HG03175 (cell line): Measurements from ENCODE around the gene NKAIN2.

Experiments used
- ATAC-seq: cut with Tn5 transposase; IDR thresholded peaks from one replicate; pipeline ENCODE4 v1.9.1; 2021; ENCODE audit warnings: mild to moderate bottlenecking, moderate library complexity; ENCODE audit not compliant: unreplicated experiment

Gene NKAIN2

DNA sequence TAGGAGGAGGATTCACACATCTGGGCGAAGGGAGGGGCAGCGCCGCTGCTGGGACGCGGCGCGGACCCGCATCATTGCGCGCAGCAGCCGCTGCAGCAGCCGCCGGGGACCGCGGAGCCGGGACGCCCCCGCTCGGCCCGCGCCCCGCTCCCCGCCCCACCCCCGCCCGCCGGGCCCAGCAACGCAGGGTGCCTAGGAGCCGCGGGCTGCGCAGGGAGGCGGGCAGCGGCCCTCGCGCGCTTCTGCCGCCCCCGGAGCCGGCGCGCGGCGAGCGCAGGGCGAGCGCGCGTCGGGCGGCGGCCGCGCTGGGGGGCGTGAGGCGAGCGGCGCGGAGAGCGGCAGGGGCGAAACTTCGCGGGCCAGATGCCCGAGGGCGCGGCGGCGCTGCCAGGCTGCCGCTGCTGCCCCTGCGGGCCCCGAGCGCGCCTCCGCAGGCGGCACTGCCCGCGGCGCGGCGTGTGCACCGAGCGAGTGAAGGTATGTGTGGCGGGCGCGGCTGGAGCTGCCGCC lies at the start of gene NKAIN2:
Gene NKAIN2 (plus strand): TSS at position 362 of the 510 bp plus-strand sequence.
- peak; percentile 21 for ATAC-seq

DNA sequence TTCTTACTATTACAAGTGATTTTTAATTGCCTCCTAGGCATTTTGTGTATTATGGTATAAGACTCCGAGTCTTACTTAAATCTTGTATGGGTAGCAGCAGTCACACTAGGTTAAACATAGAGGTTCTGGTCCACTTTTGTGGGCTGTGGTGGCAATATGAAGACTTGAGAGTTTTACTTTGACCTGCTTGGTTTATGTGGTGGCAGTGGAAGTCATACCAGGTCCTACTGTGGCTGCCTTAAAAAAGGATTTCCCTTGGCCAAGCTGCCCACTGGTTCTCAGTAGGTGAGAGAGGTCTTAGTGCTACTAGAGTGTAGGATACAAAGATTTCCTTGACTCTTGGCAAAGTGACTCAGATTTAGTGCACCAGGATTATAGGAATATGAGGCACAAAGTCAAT lies 44.2 kb upstream of the NKAIN2 start:
- no peak for ATAC-seq

DNA sequence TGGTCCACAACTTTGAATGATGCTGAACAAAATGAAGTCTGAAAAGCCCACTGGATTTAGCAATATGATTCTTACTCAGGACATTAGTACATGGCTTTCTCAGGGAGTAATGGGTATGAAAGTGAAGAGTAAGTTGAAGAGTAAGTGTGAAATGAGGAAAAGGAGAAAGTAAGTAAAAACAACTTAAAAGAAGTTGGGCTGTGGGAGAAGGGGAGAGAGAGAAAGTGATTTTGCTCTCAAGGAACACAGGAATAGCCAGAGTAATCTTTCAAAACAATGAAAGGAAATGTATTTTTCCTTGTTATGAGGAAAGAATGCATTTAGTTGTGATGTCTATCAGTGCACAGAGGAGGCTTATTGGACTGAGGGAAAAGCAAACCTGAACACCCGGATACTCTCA lies 39.8 kb upstream of the NKAIN2 start:
- ATAC-seq, result no peak

DNA sequence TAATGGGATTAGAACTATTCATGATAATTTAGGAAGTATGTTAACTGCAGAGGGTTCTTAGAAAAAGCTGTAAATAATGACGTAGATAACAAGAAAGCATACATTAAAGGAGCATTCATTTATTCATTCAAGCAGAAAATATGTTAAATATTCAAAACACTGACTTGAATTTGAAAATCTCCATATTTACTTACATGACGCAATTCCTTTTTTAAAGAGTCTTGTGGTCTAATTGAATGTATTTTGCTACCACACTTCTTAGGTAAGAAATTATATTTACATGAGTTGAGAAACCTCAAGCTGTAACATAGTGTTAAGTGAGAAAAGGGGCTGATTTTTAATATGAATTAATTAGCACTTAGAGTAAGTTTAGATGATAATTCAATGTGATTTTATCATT lies 38.9 kb upstream of the NKAIN2 start:
- ATAC-seq, result no peak

DNA sequence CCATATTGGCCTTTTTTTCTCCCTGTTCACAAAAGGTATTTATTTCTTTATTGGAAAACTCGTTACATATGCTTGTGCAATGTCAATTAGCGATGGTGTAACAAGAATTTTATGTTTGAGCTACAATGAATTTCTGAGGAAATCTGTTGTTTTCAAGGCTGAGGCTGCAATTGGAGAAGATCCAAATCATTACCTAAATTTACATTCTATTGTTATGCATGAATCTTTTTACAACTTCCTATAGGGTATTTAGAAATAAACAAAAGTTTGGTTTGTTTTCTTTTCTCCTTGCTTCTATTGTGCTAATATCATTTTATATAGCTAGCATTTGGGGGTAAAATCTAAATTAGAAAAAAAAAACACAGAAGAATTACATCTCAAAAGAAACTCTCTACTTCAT lies 34.7 kb upstream of the NKAIN2 start:
- no peak for ATAC-seq

DNA sequence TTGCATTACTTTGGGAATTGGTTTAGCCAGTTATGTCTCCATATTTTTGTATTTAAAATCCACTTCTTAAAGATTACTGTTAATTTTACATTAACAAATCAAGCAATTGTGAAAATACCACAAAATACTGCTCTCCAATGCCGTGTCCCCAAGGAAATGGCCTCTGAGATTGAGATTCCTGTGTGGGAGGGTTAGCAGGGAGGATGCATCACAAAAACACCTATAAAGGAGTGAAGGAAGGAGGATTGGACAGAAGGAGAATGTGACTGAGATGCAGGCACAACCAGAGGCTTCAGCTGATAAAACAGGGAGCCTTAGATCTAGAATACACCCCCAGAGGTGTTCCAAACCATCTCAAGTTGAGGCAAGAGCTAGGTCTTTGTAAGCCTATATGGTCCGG lies 34.2 kb upstream of the NKAIN2 start:
- ATAC-seq, result no peak

DNA sequence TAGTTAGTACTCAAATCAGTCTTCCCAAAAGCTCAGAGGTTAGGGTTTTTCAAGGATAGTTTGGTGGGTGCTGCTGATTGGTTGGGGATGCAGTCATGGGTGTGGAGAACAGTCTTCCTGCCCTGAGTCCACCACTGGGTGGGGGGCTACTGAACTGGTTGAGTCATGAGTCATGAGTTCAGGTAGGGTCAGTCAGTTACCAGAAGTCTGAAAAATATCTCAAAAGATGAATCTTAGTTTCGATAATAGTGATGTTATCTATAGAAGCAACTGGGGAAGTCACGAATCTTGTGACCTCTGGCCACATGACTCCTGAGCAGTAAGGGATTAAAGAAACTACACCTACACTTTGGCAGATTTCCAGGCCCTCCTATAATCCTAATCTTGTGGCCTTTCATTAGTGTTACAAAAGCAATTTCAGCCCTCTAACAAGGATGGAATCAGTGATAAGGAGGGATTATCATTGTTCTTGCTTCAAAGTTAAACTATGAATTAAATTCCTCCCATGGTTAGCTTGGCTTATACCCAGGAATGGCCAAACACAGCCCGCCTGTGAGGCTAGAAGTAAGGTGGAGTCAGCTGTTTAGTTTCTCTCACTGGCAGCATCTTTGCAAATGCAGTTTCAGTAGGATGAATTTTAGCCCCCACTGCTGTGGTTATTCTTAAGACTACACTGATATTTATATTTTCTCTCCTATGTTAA lies 33.3 kb upstream of the NKAIN2 start:
- ATAC-seq, result peak; percentile 31

DNA sequence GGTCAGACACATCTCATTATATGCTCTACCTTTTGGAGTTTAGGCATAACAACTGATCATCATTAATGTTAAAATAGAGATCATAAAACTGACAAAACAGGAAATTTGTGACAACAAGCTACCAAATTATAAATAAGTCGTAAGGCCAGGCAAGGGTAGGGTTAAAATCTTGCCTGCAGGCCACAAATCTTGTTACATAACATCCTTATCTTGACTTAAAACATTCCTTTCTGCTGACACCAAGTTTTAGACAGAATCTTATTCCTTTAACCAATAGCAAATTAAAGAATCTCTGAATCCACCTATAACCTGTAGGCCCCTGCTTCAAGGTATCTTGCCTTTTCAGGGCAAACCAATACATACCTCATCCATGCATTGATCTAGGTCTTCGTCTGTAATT lies 32.5 kb upstream of the NKAIN2 start:
- ATAC-seq, result no peak

DNA sequence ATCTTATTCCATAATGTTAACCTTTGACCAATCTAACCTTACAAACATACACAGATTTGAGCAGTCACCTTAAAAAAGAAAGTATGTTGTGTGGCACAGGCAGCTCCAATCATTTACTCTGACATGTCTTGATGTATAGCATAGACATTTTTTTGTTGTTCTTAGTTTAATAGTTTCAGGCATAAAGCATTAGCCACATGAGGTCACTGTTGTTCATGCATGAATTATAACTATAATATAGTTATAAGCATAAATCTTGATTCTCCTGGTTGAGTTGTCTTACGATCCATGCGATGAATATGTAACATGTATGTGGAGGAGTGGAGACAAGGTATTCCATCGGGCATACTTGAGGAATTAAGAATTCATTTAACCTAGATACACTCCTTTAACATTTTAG lies 26.1 kb upstream of the NKAIN2 start:
- no peak for ATAC-seq

DNA sequence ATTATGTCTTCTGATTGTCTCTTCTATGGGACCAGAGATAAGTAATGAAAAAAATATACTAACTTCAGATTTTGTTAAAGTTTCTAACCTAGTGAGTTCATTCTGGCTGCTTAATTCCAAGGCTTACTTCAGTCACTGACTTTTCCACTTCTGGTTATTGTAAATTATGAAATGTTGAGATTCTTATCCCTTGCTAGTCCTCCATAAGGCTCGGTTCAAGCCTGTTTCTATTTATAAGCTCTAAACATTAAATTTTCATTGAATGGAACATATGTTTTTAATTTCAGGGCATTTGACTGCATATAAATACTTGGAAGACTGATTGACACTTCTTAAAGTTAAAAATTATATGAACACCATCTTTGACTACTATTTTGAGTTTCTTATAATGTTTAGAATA lies 23.6 kb upstream of the NKAIN2 start:
- no peak for ATAC-seq

DNA sequence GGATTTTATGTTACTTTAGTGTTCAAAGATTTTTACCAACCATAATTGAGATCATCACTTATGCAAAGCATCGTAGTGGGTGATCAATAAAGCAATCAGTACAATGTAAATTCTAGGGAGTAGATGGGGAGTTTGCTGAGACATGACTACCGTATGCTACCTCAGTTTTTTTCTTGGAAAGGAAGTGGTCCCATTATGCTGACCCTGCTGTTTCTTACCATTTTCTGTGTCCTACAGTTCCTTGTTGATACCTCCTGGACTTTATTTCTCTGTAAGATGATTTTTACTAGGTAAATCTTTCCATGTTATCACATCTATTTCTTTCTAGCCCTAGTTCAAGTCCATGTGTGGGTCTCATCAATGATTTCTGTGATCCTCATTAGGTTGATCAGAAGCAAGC lies 19.3 kb upstream of the NKAIN2 start:
- ATAC-seq, result no peak

DNA sequence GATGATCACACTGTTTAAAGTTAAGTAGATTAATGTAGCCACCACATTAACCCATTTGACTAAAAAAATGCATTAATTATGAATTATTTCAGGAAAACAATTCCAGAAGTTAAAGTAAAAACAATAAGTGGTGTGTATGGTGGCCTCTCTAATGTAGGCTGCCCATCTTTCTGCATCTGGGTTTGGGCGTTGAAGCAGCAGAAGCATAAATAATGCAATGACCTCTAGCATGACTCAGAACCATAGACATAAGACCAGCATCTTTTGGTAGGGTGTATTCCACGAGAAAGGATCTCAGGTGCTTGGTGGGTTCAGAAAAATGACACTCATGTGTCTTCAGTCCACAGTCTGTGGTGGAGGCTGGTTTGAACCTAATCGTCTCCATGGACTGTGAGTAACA lies 18.6 kb upstream of the NKAIN2 start:
- no peak for ATAC-seq

DNA sequence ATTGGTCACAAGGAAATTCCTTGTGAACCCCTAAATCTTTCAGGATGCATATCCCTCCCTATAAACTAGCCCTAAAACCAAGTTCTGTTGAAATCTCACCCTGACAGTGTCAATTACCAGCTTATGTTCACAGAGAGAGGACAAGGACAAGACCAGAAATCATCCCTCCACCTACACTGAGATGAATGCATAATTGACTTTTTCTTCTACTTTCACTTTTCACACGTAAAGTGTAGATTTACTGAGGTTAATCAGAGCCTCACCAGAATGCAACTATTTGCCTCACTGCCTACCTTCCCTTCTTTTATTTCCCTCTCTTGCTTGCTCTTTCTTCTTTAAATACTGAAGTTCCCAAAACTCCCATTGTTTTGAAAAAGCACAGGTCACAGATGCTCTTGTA lies 15.3 kb upstream of the NKAIN2 start:
- ATAC-seq, result no peak

DNA sequence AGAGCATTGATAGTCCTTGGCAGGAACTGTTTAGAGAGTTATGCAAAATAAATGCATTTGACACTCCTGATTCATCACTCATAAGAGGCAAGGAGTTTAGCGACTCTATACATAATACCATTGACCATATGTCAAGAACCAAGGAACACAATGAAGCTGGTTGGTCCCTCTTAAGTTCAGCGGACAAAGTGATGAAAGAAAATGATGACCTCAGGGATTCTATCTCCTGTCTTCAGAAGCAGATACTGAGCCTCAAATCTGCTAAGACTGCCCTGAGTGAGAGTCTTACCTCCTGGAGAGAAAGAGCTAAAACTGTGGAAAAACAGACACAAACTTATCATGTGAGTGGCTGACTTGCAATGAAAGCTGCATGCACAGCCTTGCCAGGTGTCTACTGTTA lies 9.5 kb upstream of the NKAIN2 start:
- ATAC-seq, result no peak

DNA sequence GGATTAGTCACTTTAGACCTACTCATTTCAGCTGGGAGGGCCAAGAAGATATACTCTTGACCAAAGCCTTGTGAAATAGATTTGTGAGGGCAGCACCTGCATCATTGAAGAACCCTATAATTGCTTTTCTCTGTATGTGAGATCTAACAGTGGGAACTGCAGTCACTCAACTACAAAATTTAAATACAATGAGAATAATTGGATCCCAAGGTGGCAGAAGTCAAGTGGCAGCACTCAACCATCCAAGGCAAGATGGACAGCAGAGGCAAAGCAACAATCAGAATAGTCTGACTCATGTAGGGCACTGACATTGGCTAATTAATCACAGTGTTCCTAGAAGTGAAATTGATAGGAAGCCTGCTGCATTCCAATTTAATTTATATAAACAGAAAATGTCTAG lies 8.9 kb upstream of the NKAIN2 start:
- ATAC-seq, result no peak

DNA sequence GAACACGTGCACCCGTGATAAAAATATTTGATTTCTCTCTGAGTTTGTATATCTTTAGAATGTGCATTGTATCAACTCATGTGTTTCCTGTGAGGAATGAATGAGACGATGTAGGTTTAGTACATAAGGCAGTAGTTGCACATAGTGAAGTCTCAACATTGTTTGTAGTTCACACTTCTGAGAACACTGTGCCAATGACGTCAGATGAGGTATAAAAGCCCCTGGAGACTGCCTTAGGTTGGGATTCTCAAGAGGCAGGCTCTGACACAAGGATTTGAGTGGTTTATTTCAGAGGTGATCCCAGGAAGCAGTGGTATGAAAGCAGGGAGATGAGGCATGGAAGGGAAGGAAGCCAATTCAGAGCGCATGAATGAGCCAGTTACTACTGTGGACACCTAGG lies 2.6 kb upstream of the NKAIN2 start:
- ATAC-seq, result no peak

DNA sequence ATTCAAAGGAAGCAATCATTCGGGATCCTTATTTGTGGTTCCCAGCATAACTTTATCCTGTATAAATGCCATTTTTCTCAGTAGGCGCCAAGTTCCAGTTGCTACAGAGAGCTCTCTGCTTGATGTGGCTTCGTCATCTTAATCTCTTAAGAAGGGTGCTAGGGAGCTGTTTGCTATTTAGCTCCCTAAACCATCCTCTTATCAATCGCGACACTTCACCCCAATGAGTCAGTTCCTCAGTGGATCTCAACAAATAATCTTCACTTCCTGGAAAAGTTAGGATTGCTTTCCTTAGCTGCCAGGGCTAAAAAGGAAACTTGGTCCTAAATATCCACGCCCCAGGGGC lies 1.3 kb upstream of the NKAIN2 start:
- peak; percentile 9 for ATAC-seq

DNA sequence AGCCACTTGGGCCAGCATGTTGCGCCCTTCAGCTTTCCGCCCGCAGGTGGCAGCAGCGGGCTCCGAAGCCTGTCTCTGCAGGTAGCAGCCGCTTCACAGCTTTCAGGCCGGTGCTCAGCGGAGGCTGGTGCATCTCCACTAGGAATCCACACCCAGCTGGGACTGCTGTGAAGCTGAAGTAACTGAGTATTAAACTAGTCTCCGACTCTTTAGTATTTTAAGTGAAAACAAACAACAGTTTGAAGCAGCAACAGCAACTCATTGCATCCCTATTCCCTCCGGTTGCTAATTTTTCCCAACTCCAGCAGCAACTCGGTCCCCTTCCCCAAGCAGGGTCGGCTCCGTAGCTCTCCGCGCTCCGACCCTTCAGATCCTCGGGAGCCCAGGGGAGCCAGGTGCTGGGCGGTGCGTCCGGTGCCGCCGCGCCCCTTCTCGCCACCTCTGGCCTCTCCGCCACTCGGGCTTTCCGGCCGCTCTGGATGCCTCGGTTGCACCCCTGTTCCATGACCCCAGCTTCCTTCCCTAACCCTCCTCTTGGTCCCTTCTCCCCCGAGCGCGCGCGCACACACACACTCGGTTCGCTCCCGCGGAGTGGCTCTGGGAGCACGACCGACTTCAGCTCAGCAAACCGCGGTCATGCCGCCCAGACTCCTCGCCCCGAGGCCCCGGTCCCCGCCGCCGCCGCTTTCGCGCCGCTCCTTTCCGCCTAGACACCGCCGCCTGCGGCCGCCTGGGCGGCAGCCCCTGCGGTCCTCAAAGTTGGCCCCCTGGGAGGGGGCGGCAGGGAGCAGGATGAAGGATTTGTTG lies 765 bp upstream of the NKAIN2 start:
- peak; percentile 96 for ATAC-seq

DNA sequence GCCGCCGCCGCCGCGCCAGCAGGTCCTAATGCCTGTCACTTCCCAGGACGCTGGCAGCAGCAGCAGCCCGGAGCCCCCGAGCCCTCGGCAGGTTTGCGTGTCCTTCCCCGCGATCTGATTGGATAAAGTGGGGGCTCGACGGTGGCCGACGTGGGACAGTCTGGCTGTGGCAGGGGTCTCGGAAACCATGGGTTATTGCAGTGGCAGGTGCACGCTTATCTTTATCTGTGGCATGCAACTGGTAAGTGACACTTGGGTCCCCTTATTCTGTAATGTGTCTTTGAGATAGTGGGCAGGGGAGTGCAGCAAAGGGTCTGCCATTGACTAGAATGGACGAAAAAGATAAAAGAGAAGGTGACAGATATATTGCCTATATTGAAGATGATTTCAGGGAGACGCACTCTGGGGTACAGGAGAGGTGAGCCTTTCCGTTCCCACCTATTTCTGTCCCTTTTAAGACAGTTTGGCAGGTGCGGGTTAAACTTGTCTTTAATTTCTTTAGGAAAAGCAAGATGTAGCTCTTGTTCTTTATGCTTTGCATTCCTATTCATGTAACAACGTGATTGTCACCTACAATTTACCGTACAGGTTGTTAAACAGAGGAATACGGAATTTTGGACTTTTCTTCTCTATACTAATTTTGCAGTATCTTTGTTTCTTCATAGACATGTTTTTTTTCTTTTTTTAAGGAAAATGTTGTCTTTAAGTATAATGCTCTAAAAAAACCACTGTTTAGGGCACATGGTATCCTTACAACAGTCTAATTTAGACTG lies 535 bp downstream of the NKAIN2 start:
- no peak for ATAC-seq

DNA sequence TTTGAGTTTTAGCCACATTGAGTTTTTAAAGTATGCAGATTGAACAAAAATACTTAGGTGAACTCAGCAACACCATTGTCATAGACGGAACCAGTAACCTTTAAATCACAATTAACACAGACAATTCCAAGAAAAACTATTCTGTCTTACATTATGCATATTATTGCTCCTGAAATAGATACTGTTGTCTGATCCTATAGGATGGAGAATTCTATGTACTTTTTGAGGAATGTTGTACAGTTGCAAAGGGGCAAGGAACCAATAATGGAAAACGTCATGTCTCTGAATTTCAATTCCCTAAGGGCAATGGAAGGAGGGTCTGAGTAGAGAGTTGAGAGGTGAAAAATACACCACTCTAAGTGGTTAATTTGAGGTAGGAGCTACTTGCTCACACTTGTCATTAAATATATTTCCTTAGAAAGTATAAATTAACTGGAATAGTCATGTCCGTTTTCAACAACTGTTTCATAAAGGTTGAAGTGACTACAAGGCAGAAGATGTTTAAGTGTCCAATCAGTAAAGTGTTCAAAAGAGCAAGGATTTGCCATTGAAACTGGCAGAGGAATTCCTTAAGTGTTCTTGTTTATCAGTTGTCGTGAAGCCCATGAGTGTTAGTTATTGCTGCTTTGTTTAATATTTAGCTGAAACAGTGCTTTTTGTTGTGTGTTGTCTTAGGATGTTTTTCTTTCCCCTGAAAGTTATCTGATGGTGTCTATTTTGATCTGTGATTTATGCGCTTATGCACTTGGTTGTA lies 1.3 kb downstream of the NKAIN2 start:
- no peak for ATAC-seq

DNA sequence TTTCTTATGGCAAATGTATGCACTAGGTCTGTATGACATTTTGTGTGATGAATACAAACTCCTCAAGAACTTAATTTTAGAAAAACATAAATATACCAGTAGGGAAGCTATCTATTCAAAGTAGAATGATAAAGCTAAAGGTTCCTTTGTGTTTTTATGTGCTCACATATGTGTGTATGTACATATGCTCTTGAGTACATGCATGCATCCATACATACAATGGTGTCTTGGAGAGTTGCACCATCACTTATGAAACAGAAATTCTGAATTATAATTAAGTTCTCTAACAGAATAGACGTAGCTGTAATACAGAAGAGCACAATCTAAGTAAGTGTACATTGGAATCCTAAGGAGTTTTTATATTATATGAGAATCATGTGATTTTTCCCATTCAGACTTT lies 2.3 kb downstream of the NKAIN2 start:
- ATAC-seq, result no peak
